ENCODE data around the gene PCDH9. TPM values are rescaled to one million over a fixed set of nuclear protein-coding genes. Genes with fewer than 3 reads are reported as not detected.
A peak's percentile ranks its signal among the peaks of the same experiment; 100 is the strongest.

Gene PCDH9
- total RNA-seq, 1 experiment from 2014 or later, result 5.6 TPM

DNA sequence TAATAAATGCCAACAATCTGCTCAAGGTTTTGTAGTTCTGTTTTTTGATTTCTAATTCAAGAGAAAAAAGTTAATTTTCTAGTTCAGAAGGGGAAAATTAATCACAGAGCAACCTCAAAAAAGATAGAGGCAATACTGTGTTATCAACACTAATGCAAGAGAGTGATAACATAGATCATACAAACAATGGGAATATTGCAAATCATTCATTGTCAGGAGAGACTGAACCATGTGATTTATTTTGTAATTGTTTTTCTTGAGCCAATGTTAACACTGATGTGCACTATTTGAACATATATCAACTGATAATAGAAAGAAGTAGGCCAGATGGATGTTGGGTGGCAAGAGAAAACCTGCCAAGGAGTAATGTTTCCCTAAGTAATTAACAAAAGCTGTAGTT is 19.9 kb downstream of the PCDH9 start:
- no peaks in the 10 kb centered on the region for H3K9me3 ChIP-seq (replicated peaks)
- no peaks in the 10 kb centered on the region for H3K4me1 ChIP-seq
- DNase-seq, result no peak
- no peaks in the 10 kb centered on the region for H3K27me3 ChIP-seq
- H3K27ac ChIP-seq, result no peak overlapping the region
- H3K36me3 ChIP-seq, result no peaks in the 10 kb centered on the region
- H3K4me3 ChIP-seq, result no peak overlapping the region

DNA sequence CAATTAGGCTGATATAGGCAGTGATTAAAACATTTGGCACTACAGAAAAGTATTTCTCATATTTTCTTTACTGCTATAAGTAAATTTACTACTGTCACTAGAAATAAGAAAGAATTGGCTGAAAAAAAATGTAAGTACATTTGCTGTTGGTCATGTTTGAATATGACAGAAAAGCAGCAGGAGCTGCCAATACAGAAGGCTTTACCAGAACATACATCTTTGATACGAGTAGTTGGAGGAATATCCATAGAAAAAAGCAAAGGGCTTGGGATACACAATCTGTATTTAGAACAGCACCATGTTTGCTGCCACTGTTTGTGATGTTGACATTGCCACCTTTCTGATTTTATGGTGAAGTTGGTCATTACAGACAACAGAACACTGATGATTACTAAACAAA is 21.6 kb downstream of the PCDH9 start:
- Histone ChIP-seq H3K36me3 (no peaks in the 10 kb centered on the region), H3K4me1 (no peaks in the 10 kb centered on the region), H3K27ac (no peak overlapping the region), H3K27me3 (no peaks in the 10 kb centered on the region), H3K4me3 (no peak overlapping the region), H3K9me3 (replicated peaks) (no peaks in the 10 kb centered on the region)
- DNase-seq, result no peak

DNA sequence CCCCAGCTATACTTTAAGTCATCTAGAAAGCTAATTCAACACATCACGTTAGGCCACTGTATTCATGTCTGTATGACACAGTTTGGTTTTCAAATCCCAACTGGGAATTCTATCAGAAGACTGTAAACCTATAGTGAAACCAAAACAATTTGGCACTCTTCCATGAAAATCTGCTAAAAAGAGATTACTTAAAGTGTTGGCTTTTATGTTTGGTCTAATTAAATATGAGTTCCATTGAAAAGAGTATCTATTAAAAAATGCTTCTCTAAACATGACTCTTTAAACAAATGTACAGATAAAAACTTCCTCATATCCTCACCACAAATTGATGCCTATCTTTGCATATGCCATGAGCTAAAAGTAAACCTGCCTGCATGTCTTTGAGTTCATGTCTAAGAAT is 25.4 kb downstream of the PCDH9 start:
- Histone ChIP-seq H3K4me1 (peaks cover 4% of the 10 kb centered on the region; the same call in 1 of the 2 replicates), H3K27me3 (no peaks in the 10 kb centered on the region), H3K4me3 (no peak overlapping the region), H3K9me3 (replicated peaks) (no peaks in the 10 kb centered on the region), H3K27ac (no peak overlapping the region), H3K36me3 (no peaks in the 10 kb centered on the region)
- peak in 1 of 2 experiments; percentile 14 for DNase-seq

DNA sequence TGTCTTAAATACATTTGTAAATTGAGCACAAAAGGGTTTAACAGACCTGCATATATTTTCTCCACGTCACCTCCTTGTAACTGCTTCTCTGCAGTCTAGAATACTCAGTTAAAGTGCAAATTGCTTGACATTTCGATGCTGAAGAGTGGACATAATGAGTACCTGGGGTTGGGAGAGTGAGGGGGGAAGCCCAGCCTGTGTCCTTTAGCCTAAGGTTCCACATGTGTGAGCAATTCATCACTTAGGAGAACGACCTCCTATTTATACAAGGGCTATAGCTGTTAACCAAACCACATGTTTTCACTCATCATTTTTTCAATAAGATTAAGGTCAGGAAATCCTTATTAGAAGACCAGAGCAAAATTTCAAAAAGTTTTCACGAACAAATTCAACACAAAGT is 29.5 kb downstream of the PCDH9 start:
- Histone ChIP-seq H3K4me1 (peaks cover 4% of the 10 kb centered on the region; the same call in 1 of the 2 replicates), H3K27ac (no peak overlapping the region), H3K4me3 (no peak overlapping the region), H3K36me3 (no peaks in the 10 kb centered on the region), H3K9me3 (replicated peaks) (no peaks in the 10 kb centered on the region), H3K27me3 (no peaks in the 10 kb centered on the region)
- DNase-seq, result peak in 1 of 2 experiments; percentile 29

DNA sequence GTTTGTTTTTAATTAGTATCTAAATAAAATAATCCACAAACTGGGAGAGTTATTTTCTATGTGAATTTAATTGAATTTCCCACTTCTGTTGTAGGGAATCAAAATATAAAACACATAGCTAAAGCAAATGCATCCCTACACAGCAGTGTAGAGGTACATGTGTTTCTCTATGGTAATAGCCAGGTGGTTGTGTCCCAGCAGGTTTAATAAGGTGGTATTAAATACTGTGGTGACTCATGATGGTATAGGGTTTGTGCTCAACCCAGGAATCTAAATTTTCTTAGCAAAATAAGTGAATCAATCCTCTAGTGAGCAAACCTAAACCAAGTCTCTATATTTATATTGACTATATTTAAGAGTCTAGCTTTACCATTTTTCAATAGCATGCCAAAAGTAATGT is 30.0 kb downstream of the PCDH9 start:
- Histone ChIP-seq H3K4me3 (no peak overlapping the region), H3K9me3 (replicated peaks) (no peaks in the 10 kb centered on the region), H3K4me1 (peaks cover 4% of the 10 kb centered on the region; the same call in 1 of the 2 replicates), H3K36me3 (no peaks in the 10 kb centered on the region), H3K27me3 (no peaks in the 10 kb centered on the region), H3K27ac (no peak overlapping the region)
- no peak for DNase-seq

DNA sequence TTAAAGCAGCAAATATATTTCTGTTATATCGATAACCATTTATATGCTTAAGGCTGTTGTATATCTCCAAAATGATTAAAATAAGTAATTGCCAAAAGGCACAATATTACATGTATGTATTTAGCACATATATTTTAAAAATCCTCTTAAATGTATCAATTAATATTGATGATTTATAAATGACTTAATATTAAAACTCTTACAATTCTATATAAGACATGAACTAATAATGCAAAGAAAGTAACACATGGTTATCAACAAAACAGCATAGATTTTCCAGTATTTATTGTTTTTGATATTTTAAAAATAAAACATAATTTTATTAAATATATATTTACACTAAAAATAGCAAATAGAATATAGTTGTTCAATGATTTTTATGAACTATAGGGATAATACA is 32.4 kb downstream of the PCDH9 start:
- peaks cover 4% of the 10 kb centered on the region; the same call in 1 of the 2 replicates for H3K4me1 ChIP-seq
- no peak for DNase-seq
- H3K27ac ChIP-seq, result no peak overlapping the region

DNA sequence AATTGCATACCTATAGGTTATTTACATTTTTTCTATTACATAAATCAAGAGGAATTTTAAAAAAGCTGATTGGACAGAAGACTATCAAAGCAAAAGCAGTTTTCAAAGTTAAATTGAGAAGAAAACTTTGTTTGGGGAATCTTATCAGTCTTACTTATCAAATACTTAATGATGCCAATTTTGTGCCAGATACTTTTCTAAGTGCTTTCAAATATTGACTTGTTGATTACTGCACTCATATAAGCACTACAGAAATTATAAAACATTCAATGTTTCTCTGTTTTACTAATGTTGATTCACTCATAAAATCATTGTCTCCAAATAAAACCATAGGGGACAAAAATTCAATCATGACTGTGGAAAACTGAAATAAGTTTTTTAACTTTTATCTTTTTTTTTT is 36.2 kb downstream of the PCDH9 start:
- Histone ChIP-seq H3K9me3 (replicated peaks) (no peaks in the 10 kb centered on the region), H3K36me3 (no peaks in the 10 kb centered on the region), H3K27ac (no peak overlapping the region), H3K4me3 (no peak overlapping the region), H3K4me1 (no peaks in the 10 kb centered on the region), H3K27me3 (no peaks in the 10 kb centered on the region)
- no peak for DNase-seq

More for the DNA sequence above, 32.4 kb downstream of the PCDH9 start:
- no peaks in the 10 kb centered on the region for H3K27me3 ChIP-seq
- no peak overlapping the region for H3K4me3 ChIP-seq
- no peaks in the 10 kb centered on the region for H3K36me3 ChIP-seq
- no peaks in the 10 kb centered on the region for H3K9me3 ChIP-seq (replicated peaks)

DNA sequence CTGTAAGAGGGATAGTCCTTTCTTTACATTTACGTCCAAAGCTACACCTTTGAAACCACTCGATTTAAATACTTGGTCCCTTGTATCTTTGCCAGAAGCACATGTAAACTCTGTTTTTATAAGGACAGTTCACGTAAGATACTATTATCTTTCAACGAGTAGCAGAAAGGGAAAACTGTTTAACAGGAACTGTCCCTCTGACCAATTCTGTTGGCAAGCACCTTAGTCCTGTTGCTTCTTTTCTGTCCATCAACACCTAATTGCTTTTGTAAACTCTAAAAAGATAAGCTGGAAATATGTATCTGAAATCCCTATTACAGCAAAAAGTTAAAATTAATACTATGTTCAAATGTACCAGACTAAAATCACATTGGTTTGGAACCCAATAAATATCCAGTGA is 37.4 kb downstream of the PCDH9 start:
- no peaks in the 10 kb centered on the region for H3K9me3 ChIP-seq (replicated peaks)
- H3K4me3 ChIP-seq, result no peak overlapping the region
- no peaks in the 10 kb centered on the region for H3K36me3 ChIP-seq
- H3K4me1 ChIP-seq, result no peaks in the 10 kb centered on the region
- no peak for DNase-seq
- H3K27me3 ChIP-seq, result no peaks in the 10 kb centered on the region
- H3K27ac ChIP-seq, result no peak overlapping the region

DNA sequence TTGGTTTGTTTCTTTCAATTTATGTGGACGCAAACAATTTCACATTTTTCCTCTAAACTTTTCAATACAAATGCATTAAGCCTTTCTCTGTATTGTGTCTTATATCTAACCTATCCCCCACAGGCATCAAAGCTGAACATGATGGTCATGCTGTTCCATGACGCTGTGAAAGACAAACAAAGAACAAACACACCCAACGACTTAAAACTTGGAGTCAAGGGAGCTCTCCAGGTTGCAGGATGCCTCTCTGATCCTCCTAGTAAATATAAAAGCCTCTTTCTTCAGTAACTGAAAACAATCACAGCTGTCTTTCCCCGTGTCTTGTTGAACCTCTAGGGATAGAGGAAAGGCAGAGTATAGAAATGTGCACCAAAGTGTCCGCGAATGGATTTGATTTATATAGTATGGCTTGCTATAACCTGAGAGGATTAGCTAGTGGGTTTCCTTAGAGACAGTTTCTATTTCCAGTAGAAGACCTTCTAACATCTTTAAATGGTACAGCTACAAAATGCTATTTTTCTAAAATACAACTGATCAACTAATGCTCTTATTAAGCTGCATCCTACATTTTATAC is 43.1 kb downstream of the PCDH9 start:
- Histone ChIP-seq H3K36me3 (no peaks in the 10 kb centered on the region), H3K9me3 (replicated peaks) (no peaks in the 10 kb centered on the region), H3K4me1 (no peaks in the 10 kb centered on the region), H3K4me3 (no peak overlapping the region), H3K27ac (no peak overlapping the region), H3K27me3 (no peaks in the 10 kb centered on the region)
- no peak for DNase-seq

DNA sequence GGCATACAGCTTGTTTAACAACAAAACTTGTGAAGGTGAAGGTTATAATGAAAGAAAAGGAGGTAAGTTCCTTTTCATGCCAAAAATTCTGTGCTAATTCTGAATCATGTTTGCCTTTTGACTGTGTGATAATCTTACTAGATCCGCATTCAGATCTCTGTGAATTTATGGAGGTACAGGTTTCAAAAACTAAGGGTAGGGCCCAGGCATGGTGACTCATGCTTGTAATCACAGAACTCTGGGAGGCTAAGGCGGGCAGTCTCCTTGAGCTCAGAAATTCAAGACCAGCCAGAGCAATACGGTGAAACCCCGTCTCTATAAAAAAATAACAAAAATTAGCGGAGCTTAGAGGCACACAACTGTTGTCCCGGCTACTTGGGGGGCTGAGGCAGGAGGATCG is 45.9 kb downstream of the PCDH9 start:
- Histone ChIP-seq H3K9me3 (replicated peaks) (no peaks in the 10 kb centered on the region), H3K4me3 (no peak overlapping the region), H3K27ac (no peak overlapping the region), H3K4me1 (no peaks in the 10 kb centered on the region), H3K27me3 (no peaks in the 10 kb centered on the region), H3K36me3 (no peaks in the 10 kb centered on the region)
- no peak for DNase-seq

DNA sequence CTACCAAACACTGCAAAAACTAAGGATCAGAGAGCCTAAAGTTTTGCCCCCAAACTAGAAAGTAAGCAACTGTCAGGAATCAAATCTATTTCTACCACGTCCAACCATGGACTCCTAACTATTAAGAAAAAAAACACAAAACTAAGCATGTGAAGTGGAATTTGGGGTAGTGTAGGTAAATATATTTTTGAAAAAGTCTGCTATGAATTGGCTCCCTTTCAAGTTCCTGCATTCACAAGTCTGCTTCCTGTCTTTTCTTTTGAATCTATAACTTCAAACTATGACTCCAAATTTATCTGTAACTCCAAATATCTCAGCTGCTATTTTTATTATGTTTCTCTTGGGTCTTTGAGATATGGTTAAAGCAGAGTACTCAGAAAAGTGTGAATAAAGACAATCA is 47.0 kb downstream of the PCDH9 start:
- Histone ChIP-seq H3K36me3 (no peaks in the 10 kb centered on the region), H3K9me3 (replicated peaks) (no peaks in the 10 kb centered on the region), H3K4me1 (no peaks in the 10 kb centered on the region), H3K4me3 (no peak overlapping the region), H3K27ac (no peak overlapping the region), H3K27me3 (no peaks in the 10 kb centered on the region)
- no peak for DNase-seq

DNA sequence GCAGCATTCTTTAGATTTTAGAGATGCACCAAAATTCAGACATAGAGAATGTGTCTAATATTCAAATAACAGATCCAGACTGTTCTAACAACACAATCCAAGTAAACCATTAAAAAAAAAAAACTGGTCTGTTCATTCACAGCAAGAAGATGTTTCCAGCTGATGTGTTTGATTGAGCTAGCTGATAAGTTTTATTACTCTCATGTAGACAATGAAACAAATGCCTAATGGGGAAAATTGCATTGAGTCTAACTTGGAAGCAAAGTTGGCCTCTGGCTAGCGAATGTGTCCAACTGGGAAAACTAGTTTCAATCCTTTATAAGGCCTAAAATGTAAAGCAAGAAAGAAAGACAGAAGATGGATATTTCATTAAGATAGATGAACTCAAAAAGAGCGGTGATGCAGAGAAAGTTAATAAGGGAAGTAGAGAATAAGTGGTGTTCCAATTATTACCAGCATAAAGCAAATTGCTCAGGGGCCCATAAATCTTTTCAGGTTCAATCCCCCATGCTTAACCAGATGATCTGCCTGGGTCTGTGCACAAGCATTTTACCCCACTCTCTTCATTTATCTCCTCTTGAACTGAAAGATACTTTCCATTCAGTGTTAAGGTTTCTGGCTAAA is 54.2 kb downstream of the PCDH9 start:
- H3K27ac ChIP-seq, result no peak overlapping the region

DNA sequence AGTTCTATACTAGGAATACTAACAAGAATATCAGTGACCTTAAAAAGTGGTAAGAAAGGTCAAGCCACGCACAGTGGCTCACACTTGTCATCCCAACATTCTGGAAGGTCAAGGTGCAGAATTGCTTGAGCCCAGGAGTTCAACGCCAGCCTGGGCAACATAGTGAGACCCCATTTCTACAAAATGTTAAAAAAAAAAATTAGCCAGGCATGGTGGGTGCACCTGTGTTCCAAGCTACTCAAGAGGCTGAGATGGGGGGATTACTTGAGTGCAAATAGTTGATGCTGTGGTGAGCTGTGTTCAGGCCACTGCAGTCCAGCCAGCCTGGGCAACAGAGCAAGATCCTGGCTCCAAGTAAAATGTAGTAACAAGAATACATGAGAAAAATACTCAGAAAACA is 61.8 kb downstream of the PCDH9 start:
- Histone ChIP-seq H3K36me3 (no peaks in the 10 kb centered on the region), H3K27me3 (no peaks in the 10 kb centered on the region), H3K4me1 (no peaks in the 10 kb centered on the region), H3K9me3 (replicated peaks) (no peaks in the 10 kb centered on the region), H3K4me3 (no peak overlapping the region), H3K27ac (no peak overlapping the region)
- DNase-seq, result no peak

More for the DNA sequence above, 54.2 kb downstream of the PCDH9 start:
- no peak for DNase-seq
- no peaks in the 10 kb centered on the region for H3K4me1 ChIP-seq
- H3K9me3 ChIP-seq (replicated peaks), result 0 out of 2 replicates have a peak, but pooled peaks cover 2% of the 10 kb centered on the region
- H3K4me3 ChIP-seq, result no peak overlapping the region
- no peaks in the 10 kb centered on the region for H3K36me3 ChIP-seq
- H3K27me3 ChIP-seq, result no peaks in the 10 kb centered on the region

DNA sequence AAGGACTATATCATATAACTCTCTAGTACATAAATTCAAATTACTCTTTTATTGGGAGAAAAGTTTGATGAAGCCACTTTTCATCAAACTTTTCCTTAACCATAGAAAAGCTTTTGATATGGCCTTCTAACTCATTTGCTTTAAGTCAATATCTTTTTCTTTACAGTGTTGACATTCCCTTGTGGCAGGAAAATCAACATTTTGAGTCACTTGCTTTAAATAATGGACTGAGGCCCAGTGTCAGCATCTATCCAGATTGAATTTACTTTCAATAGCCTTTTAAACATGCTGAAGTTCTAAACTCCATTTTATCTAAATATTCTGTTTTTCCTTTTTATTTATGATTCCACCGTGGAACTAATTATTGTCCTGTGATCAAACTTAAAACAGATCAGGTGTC is 62.7 kb downstream of the PCDH9 start:
- DNase-seq, result no peak
- H3K27ac ChIP-seq, result no peak overlapping the region
- H3K27me3 ChIP-seq, result no peaks in the 10 kb centered on the region
- H3K4me1 ChIP-seq, result no peaks in the 10 kb centered on the region
- H3K4me3 ChIP-seq, result no peak overlapping the region
- no peaks in the 10 kb centered on the region for H3K9me3 ChIP-seq (replicated peaks)
- no peaks in the 10 kb centered on the region for H3K36me3 ChIP-seq

DNA sequence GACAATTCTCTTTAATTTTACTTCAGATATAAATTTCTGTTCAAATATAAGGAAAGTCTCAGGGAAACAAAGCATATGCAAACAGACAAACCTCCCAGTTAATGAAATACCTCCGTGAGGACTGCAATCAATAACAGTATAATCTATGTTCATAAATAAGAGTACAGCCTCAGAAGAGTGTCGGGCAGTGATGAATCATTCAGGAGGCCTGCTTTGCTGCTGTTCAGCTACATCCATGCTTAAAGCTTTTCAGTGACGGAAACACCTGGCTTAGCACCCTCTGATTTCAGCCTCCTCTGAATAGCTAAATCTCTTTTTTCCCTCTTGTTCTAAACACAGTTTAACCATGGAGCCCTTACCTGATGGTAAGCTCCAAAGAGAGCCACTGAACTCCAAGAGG is 69.0 kb downstream of the PCDH9 start:
- DNase-seq, result no peak
- Histone ChIP-seq H3K9me3 (replicated peaks) (no peaks in the 10 kb centered on the region), H3K27me3 (no peaks in the 10 kb centered on the region), H3K4me1 (no peaks in the 10 kb centered on the region), H3K4me3 (no peak overlapping the region), H3K36me3 (no peaks in the 10 kb centered on the region), H3K27ac (no peak overlapping the region)

DNA sequence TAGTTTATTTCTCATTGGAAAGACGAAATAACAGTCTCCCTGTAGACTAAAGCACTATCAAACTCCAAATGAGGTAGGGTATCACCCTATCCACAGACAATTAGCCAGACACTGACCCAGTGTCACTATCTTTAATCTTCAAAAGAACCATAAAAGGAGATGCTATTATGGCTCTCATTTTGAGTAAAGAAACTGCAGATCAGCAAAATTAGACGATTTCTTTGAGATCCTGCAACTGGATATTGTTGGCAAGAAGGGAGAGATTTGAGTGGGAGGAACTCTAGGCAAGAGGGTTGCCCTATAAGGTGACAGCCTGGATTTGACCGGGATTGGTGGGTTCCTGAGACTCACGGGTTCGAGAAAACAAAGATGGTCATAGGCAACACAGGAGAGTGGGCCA is 71.2 kb downstream of the PCDH9 start:
- Histone ChIP-seq H3K4me1 (no peaks in the 10 kb centered on the region), H3K9me3 (replicated peaks) (no peaks in the 10 kb centered on the region), H3K4me3 (no peak overlapping the region), H3K27me3 (no peaks in the 10 kb centered on the region), H3K36me3 (no peaks in the 10 kb centered on the region), H3K27ac (no peak overlapping the region)
- no peak for DNase-seq

All from SJCRH30 (cell line).